ENCODE data around the gene SPATA24.

DNA sequence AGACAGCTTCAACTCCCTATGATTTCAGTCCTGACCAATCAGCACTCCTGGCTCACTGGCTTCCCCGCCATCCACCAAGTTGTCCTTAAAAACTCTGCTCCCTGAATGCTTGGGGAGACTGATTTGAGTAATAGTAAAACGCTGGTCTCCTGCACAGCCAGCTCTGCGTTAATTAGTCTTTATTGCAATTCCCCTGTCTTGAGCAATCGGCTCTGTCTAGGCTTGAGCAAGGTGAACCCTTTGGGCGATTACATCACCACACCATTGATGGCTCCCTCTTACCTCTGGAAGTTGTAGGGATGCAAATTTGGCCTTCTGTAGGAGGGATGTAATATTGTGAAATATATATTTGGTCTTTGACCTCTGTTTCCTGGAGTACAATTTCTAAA is 17.8 kb downstream of the SPATA24 start:
- TF ChIP-seq RAD21 (IDR thresholded peaks at IDR 0.05; ENCODE audit: low read depth) (no peak), ZBTB7A (IDR thresholded peaks at IDR 0.05; ENCODE audit: low read depth) (no peak), YY1 (IDR thresholded peaks at IDR 0.05; ENCODE audit: low read depth) (no peak), NFIC (IDR thresholded peaks at IDR 0.05) (no peak), TEAD4 (IDR thresholded peaks at IDR 0.05) (no peak), TCF12 (IDR thresholded peaks at IDR 0.05; ENCODE audit: low read depth) (no peak), TAF1 (IDR thresholded peaks at IDR 0.05; ENCODE audit: low read depth) (no peak), EP300 (IDR thresholded peaks at IDR 0.05; ENCODE audit: borderline replicate concordance) (no peak)
- TF ChIP-seq, protein P1, sequence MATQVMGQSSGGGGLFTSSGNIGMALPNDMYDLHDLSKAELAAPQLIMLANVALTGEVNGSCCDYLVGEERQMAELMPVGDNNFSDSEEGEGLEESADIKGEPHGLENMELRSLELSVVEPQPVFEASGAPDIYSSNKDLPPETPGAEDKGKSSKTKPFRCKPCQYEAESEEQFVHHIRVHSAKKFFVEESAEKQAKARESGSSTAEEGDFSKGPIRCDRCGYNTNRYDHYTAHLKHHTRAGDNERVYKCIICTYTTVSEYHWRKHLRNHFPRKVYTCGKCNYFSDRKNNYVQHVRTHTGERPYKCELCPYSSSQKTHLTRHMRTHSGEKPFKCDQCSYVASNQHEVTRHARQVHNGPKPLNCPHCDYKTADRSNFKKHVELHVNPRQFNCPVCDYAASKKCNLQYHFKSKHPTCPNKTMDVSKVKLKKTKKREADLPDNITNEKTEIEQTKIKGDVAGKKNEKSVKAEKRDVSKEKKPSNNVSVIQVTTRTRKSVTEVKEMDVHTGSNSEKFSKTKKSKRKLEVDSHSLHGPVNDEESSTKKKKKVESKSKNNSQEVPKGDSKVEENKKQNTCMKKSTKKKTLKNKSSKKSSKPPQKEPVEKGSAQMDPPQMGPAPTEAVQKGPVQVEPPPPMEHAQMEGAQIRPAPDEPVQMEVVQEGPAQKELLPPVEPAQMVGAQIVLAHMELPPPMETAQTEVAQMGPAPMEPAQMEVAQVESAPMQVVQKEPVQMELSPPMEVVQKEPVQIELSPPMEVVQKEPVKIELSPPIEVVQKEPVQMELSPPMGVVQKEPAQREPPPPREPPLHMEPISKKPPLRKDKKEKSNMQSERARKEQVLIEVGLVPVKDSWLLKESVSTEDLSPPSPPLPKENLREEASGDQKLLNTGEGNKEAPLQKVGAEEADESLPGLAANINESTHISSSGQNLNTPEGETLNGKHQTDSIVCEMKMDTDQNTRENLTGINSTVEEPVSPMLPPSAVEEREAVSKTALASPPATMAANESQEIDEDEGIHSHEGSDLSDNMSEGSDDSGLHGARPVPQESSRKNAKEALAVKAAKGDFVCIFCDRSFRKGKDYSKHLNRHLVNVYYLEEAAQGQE (IDR thresholded peaks at IDR 0.05; ENCODE audit: low read depth) = no peak

Measured in Ishikawa (cell line).